SH-SY5Y (cell line): Measurements from ENCODE around the gene OTUD7B.

Source experiments
- GATA2 ChIP-seq: IDR thresholded peaks from 2 replicates; pipeline ENCODE4 v1.6.1; 2011; ENCODE audit warnings: mild to moderate bottlenecking, low read depth, low read length
- GATA3 ChIP-seq: IDR thresholded peaks from 2 replicates; pipeline ENCODE4 v1.6.1; 2011; ENCODE audit warnings: low read depth, mild to moderate bottlenecking, low read length, moderate library complexity

- no peak for TF ChIP-seq GATA2
- no peak for TF ChIP-seq GATA3
Observed at GRCh38 chr1:149962736-149963135, 47.8 kb downstream of the OTUD7B start.
